ENCODE results near the gene PPP2R5E.

GRCh38 chr14:63542231-63542999 is 762 bp downstream of the PPP2R5E start:
- no peak for TF ChIP-seq YY1 (IDR thresholded peaks at IDR 0.05; ENCODE audit: insufficient read depth, insufficient read length)
- TF ChIP-seq SUZ12 (IDR thresholded peaks at IDR 0.05; ENCODE audit: extremely low read depth, insufficient read depth, insufficient read length), result no peak
- no peak for TF ChIP-seq ZNF274 (IDR thresholded peaks at IDR 0.05; ENCODE audit: low read depth, low read length)
